A549 (cell line): Measurements from ENCODE around the gene COX7A2L.

Experiments used
- EP300 ChIP-seq, 2 experiments: fragments of >200 bp; sonication (Bioruptor Twin); formaldehyde crosslinking; IDR thresholded peaks; 2 replicates in 1 of 2; 3 replicates in 1 of 2; pipeline ENCODE4 v1.6.1; 2016 to 2017
- JUN ChIP-seq, 2 experiments: fragments of >200 bp; sonication (Bioruptor Twin); formaldehyde crosslinking; IDR thresholded peaks; 2 replicates in 1 of 2; 3 replicates in 1 of 2; pipeline ENCODE4 v1.6.1; 2016 to 2017
- POLR2A ChIP-seq: IDR thresholded peaks from 2 replicates; pipeline ENCODE4 v1.6.1; 2012; ENCODE audit warnings: mild to moderate bottlenecking, low read length
- RAD21 ChIP-seq, 2 experiments: fragments of >200 bp in 1 of 2; sonication (Bioruptor Twin) in 1 of 2; formaldehyde crosslinking in 1 of 2; IDR thresholded peaks in 1 of 2; conservative IDR thresholded peaks in 1 of 2; 2 replicates in 1 of 2; 3 replicates in 1 of 2; pipeline ENCODE4 v1.6.1; 2012 to 2018; ENCODE audit warnings: inconsistent platforms in 1 of 2
- TF ChIP-seq, protein P1 (sequence below): fragments of >200 bp; sonication (Bioruptor Twin); formaldehyde crosslinking; IDR thresholded peaks from 3 replicates; pipeline ENCODE4 v1.5.1; 2016

DNA sequence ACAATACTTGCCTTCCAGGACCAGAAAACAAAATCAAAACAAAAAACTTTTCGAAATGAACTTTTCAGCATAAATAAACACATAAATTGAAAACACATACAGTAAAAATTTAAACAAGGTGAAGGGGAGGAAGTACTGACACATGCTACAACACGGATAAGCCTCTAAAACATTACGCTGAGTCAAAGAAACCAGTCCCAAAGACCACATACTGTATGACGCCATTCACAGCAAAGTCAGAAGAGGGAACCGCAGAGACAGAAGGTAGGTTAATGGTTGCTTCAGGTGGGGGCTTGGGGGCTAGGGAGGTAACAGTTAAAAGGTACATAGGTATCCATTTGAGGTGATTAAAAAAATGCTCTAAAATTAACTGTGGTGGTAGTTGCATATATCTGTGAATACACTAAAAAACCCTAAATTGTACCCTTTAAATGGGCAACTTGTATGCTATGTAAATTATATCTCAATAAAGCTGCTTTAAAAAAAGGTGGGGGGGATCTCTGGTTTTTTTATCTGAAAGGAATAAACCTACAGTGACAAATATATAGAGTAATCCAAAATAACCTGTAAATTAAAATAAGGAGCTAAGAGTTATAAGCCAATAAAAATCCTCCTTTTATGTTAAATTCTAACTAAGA lies 7.1 kb downstream of the COX7A2L start:
- TF ChIP-seq POLR2A (no peak), EP300 (IDR thresholded peaks at IDR 0.05) (no peak), RAD21 (conservative IDR thresholded peaks at IDR 0.05 in 1 of 2, IDR thresholded peaks at IDR 0.05 in 1 of 2) (no peak), JUN (IDR thresholded peaks at IDR 0.05) (no peak)
- TF ChIP-seq, protein P1, sequence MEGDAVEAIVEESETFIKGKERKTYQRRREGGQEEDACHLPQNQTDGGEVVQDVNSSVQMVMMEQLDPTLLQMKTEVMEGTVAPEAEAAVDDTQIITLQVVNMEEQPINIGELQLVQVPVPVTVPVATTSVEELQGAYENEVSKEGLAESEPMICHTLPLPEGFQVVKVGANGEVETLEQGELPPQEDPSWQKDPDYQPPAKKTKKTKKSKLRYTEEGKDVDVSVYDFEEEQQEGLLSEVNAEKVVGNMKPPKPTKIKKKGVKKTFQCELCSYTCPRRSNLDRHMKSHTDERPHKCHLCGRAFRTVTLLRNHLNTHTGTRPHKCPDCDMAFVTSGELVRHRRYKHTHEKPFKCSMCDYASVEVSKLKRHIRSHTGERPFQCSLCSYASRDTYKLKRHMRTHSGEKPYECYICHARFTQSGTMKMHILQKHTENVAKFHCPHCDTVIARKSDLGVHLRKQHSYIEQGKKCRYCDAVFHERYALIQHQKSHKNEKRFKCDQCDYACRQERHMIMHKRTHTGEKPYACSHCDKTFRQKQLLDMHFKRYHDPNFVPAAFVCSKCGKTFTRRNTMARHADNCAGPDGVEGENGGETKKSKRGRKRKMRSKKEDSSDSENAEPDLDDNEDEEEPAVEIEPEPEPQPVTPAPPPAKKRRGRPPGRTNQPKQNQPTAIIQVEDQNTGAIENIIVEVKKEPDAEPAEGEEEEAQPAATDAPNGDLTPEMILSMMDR, result no peak
